Lower leg skin (tissue), 4 donors: ENCODE measurements around the gene PDE6H. TPM values are rescaled to one million over a fixed set of nuclear protein-coding genes. Genes with fewer than 3 reads are reported as not detected.

Experiments used
- DNase-seq, 2 donors: peaks; one replicate each; pipeline ENCODE4 v3.0.0-alpha.2; 2019; ENCODE audit warnings: low spot score in 2 of 2
- H3K4me3 ChIP-seq: fragments of 200-600 bp; sonication (generic); 2 replicates; pipeline ENCODE4 v1.5.1; 2017; ENCODE audit warnings: mild to moderate bottlenecking, low read depth; ENCODE audit not compliant: poor library complexity, severe bottlenecking
- POLR2A ChIP-seq, 2 donors: fragments of 450-650 bp; IDR thresholded peaks; one replicate each; pipeline ENCODE4 v1.6.1; 2016 to 2017; ENCODE audit warnings: antibody characterized with exemption in 2 of 2, mild to moderate bottlenecking in 1 of 2, moderate library complexity in 1 of 2
- WGBS, 2 donors: methylation state at CpG; one replicate each; pipeline ENCODE4 v1.1.5; 2018; 5-methylcytosine and 5-hydroxymethylcytosine counted together
- intact Hi-C: fragments of 100-400 bp; cut with DNase I; formaldehyde crosslinking; loops from one replicate; pipeline ENCODE4 v1.15.0; 2023; ENCODE audit warnings: low total_unique reads
- total RNA-seq, 4 donors: library from RNA; depleted of rRNA; stranded (reverse); fragments of >200 nt; gene quantifications; one replicate each; pipeline ENCODE4 v1.1.0, GENCODE V29; 2016
- TF ChIP-seq, protein P1 (sequence below), 3 donors: fragments of 450-650 bp; IDR thresholded peaks; one replicate each; pipeline ENCODE4 v1.5.1; 2016; ENCODE audit warnings: antibody characterized with exemption in 3 of 3, mild to moderate bottlenecking in 3 of 3, moderate library complexity in 2 of 3

PDE6H gene
- total RNA-seq, 4 donors from 2014 or later: not detected

DNA sequence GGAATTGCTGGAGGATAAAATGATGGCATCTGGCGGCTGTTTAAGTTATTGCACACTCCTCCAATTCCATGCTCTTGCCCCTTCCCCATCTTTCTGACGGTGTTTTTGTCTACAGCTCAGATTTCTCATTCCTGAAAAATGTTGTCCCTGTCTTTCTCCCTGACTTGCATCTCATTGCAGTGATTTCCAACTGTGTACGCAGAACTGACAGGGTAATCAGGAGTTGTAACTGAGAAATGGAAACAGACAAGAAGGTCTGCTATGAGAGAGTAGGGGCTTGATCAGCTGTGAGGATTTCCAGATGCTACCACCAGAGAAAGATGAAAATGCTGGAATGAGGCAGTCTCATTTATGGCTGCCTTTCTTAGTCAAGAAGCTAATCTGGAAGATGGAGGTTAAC is 35.8 kb upstream of the PDE6H start:
- TF ChIP-seq, protein P1, sequence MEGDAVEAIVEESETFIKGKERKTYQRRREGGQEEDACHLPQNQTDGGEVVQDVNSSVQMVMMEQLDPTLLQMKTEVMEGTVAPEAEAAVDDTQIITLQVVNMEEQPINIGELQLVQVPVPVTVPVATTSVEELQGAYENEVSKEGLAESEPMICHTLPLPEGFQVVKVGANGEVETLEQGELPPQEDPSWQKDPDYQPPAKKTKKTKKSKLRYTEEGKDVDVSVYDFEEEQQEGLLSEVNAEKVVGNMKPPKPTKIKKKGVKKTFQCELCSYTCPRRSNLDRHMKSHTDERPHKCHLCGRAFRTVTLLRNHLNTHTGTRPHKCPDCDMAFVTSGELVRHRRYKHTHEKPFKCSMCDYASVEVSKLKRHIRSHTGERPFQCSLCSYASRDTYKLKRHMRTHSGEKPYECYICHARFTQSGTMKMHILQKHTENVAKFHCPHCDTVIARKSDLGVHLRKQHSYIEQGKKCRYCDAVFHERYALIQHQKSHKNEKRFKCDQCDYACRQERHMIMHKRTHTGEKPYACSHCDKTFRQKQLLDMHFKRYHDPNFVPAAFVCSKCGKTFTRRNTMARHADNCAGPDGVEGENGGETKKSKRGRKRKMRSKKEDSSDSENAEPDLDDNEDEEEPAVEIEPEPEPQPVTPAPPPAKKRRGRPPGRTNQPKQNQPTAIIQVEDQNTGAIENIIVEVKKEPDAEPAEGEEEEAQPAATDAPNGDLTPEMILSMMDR (IDR thresholded peaks at IDR 0.05): no peak
- TF ChIP-seq POLR2A (IDR thresholded peaks at IDR 0.05): no peak
- intact Hi-C loops: no loop called here
- WGBS, 2 donors: 91 to 94% methylated on average over 3 of the region's 3 CpGs
- DNase-seq: no peak
- H3K4me3 ChIP-seq: no peak overlapping the region

DNA sequence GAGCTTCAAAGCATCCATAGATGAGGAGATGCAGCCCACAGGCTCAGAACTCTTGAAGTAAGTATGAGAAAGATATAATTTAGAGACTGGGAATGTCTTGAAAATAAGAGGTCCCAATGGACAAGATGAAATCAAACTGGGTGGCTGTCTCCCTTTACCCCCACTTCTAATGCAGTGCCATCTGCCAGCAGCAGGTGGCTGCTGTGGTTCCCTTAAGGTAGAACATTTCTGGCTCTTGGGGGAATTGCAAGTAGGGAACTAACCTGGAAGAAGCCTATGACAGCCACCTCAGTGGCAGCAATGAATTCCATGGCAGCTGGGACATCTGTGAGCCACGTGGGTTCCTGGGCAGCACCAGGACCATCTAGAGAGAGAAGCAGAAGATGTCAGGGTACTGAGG is 35.2 kb upstream of the PDE6H start:
- intact Hi-C loops: no loop called here
- WGBS, 2 donors: 65 to 88% methylated on average over 1 of the region's 1 CpG

DNA sequence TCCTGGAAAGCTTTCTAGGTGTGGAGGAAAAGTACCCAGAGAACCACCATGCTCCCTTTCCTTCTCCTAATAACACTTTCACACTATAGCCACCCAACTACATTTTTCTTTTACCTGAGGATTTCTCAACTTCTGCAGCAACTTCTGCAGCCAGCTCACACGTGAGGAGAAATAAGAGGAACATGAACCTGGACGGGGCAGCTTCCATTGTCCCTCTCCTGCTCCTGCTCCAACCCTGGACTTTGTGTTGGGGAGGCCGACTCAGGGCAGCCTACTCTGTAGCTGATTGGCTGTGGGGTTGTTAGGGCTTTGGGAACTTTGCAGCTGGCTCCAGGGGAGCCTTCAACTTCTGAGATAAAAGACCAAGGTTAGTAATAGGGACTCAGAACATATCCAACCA is 34.5 kb upstream of the PDE6H start, which contains the start of gene ERP27:
Gene ERP27, minus strand, starts transcription at position 237 of the 400 bp plus-strand sequence. Its CDS starts 29 bp downstream, at position 208.
- no peak for DNase-seq
- intact Hi-C loops: no loop called here
- 90 to 92% methylated on average over 3 of the region's 3 CpGs for WGBS, 2 donors
- TF ChIP-seq, protein P1 (IDR thresholded peaks at IDR 0.05): no peak
- no peak within 1 kb of the TSS for H3K4me3 ChIP-seq

More for the DNA sequence above, 35.2 kb upstream of the PDE6H start:
- H3K4me3 ChIP-seq: no peak overlapping the region
- no peak for DNase-seq
- TF ChIP-seq, protein P1 (IDR thresholded peaks at IDR 0.05): no peak
- TF ChIP-seq POLR2A (IDR thresholded peaks at IDR 0.05): no peak

DNA sequence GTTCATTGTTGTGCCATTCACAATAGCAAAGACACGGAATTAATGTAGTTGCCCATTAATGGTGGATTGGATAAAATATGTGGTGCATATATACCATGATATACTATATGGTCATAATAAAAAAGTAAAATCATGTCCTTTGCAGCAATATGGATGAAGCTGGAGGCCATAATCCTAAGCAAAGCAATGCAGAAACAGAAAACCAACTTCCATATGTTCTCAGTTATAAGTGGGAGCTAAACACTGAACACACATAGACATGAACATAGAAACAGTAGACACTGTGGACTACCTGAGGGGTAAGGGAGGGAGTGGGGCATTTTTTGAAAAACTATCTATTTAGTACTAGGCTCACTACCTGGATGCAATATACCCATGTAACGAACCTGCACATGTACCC is 31.5 kb upstream of the PDE6H start:
- TF ChIP-seq, protein P1 (IDR thresholded peaks at IDR 0.05): no peak
- TF ChIP-seq POLR2A (IDR thresholded peaks at IDR 0.05): no peak
- intact Hi-C loops: no loop called here
- H3K4me3 ChIP-seq: no peak overlapping the region
- 93 to 95% methylated on average over 2 of the region's 2 CpGs for whole genome bisulfite sequencing, 2 donors
- no peak for DNase-seq

DNA sequence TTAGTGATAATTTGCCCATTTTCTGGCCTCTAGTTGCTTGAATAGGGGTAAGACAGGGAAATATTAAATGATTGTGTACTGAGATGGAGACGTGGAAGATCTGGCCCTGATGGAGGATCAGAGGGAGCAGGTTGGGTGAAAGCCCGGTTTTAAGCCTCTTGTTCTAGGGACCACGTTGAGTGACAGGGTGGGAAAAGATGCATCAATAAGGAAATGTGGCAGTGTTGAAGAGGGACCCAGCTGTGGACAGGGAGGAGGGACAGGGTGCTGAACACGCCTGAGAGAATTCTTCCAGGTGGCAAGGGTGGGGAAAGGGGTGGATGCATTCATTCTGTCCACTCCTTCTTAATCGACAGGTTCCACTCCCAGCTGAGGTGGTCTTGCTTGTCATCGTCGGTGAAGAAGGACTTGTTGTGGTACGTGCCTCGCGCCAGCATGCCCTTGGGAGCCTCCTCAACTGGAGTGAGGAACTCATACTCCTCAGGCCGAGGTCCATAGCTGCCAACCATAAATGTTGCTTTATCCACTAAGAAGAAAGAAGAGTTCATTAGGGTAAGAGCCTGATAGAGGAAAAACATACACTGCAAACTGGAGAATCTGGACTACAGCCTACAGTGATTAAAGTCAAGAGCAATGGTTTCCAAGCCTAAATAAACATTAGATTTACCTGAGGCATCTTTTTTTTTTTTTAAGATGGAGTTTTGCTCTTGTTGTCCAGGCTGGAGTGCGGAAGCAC is 30.5 kb upstream of the PDE6H start:
- H3K4me3 ChIP-seq: no peak overlapping the region
- no peak for DNase-seq
- intact Hi-C loops: no loop called here
- 90% methylated on average over 12 of the region's 12 CpGs for WGBS, 2 donors
- TF ChIP-seq, protein P1 (IDR thresholded peaks at IDR 0.05): no peak
- TF ChIP-seq POLR2A (IDR thresholded peaks at IDR 0.05): no peak

DNA sequence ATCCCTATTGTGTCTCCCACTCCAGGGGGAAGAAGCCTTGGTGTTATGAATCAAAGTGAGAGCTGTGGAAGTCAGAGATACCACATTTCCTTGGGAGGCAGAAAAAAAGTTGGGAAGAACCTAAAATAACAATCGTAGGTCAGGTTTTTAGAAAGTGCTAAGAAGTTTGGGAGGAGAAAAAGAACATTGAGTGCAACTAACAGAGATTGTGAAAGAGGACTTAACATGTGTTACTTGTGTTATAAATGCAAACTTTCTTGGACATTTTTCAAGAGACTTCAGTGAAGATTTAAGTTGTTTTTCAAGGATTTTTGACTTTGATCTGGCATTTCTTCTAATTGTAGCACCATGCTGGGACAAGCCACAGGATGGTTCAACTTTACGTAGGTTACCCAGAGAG is 26.7 kb upstream of the PDE6H start:
- DNase-seq: no peak
- WGBS, 2 donors: 75 to 90% methylated on average over 2 of the region's 2 CpGs
- intact Hi-C loops: no loop called here
- no peak for TF ChIP-seq POLR2A (IDR thresholded peaks at IDR 0.05)
- TF ChIP-seq, protein P1 (IDR thresholded peaks at IDR 0.05): no peak
- H3K4me3 ChIP-seq: no peak overlapping the region
